PFSK-1 (cell line): ENCODE results near the gene SLC6A19.

ENCODE experiments used
- FOXP2 ChIP-seq: optimal IDR thresholded peaks from 2 replicates; pipeline ENCODE3; 2011; ENCODE audit warnings: borderline replicate concordance, control low read depth, inconsistent platforms; ENCODE audit not compliant: insufficient read depth; ENCODE audit errors: extremely low read length, extremely low read depth
- POLR2AphosphoS5 ChIP-seq: IDR thresholded peaks from 2 replicates; pipeline ENCODE4 v1.6.1; 2012; ENCODE audit warnings: low read depth, mild to moderate bottlenecking, control low read depth, low read length, moderate library complexity
- REST ChIP-seq, 2 experiments: IDR thresholded peaks; 2 replicates each; pipeline versions ENCODE4 v1.6.1 to v1.8.0; 2011 to 2012; ENCODE audit warnings: low read depth in 2 of 2, low read length in 2 of 2, control low read depth in 1 of 2, inconsistent platforms in 1 of 2, mild to moderate bottlenecking in 1 of 2, moderate library complexity in 1 of 2; ENCODE audit not compliant: insufficient read depth in 1 of 2
- SIN3A ChIP-seq: IDR thresholded peaks from 2 replicates; pipeline ENCODE4 v1.6.1; 2012; ENCODE audit warnings: mild to moderate bottlenecking, low read length, moderate library complexity, borderline replicate concordance; ENCODE audit not compliant: insufficient read depth
- TAF1 ChIP-seq: IDR thresholded peaks from 2 replicates; pipeline ENCODE4 v1.6.1; 2012; ENCODE audit warnings: low read length, control low read depth, borderline replicate concordance; ENCODE audit not compliant: insufficient read depth

Gene SLC6A19

GRCh38 chr5:1259806-1260480, 58.5 kb downstream of the SLC6A19 start:
- TF ChIP-seq FOXP2 (no peak), REST (IDR thresholded peaks at IDR 0.05; ENCODE audit: insufficient read depth in 1 of 2, low read depth in 2 of 2, low read length in 2 of 2) (no peak), TAF1 (no peak), POLR2AphosphoS5 (no peak), SIN3A (no peak)

GRCh38 chr5:1261643-1262042, 60.2 kb downstream of the SLC6A19 start:
- no peak for TF ChIP-seq REST (IDR thresholded peaks at IDR 0.05; ENCODE audit: insufficient read depth in 1 of 2, low read depth in 2 of 2, low read length in 2 of 2)
- no peak for TF ChIP-seq TAF1
- TF ChIP-seq FOXP2 = no peak
- TF ChIP-seq SIN3A = no peak
- no peak for TF ChIP-seq POLR2AphosphoS5

GRCh38 chr5:1262381-1262780, 61.0 kb downstream of the SLC6A19 start:
- no peak for TF ChIP-seq REST (IDR thresholded peaks at IDR 0.05; ENCODE audit: insufficient read depth in 1 of 2, low read depth in 2 of 2, low read length in 2 of 2)
- no peak for TF ChIP-seq FOXP2
- no peak for TF ChIP-seq SIN3A

- no peak for TF ChIP-seq SIN3A
- no peak for TF ChIP-seq TAF1
- TF ChIP-seq REST (IDR thresholded peaks at IDR 0.05; ENCODE audit: insufficient read depth in 1 of 2, low read depth in 2 of 2, low read length in 2 of 2) = no peak
- TF ChIP-seq FOXP2 = no peak
- no peak for TF ChIP-seq POLR2AphosphoS5
These were observed 62.8 kb downstream of the SLC6A19 start for GRCh38 chr5:1264211-1264610.

GRCh38 chr5:1265026-1265425, 63.6 kb downstream of the SLC6A19 start:
- TF ChIP-seq SIN3A (no peak), FOXP2 (no peak), TAF1 (no peak), POLR2AphosphoS5 (no peak), REST (IDR thresholded peaks at IDR 0.05; ENCODE audit: insufficient read depth in 1 of 2, low read depth in 2 of 2, low read length in 2 of 2) (no peak)
